ENCODE data around the gene FAHD1.

DNA sequence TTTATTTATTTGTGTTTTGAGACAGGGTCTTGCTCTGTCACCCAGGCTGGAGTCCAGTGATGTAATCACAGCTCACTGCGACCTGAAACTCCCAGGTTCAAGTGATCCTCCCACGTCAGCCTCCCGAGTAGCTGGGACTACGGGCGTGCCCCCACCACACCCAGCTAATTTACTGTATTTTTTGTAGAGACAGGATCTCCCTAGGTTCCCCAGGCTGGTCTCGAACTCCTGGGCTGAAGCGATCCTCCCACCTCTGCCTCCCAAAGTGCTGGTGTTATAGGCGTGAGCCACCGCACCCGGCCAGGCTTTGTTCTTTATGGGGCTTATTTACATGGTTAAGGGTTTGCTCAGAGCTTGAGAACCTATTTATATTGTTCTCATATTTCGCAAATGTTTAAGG lies 50.8 kb downstream of the FAHD1 start:
- no peak for TF ChIP-seq CTCF (IDR thresholded peaks at IDR 0.05)
- TF ChIP-seq POLR2A (IDR thresholded peaks at IDR 0.05), result no peak
